ENCODE results near the gene SPATA25.
A peak's percentile ranks its signal among the peaks of the same experiment; 100 is the strongest.

The SPATA25 gene

GRCh38 chr20:45866454-45866853, 21.0 kb downstream of the SPATA25 start:
- no peak for DNase-seq (ENCODE audit: low read depth, low spot score)

- DNase-seq (ENCODE audit: low read depth, low spot score) = no peak
Measured at GRCh38 chr20:45863543-45864470, 23.6 kb downstream of the SPATA25 start.

- no peak for DNase-seq (ENCODE audit: low read depth, low spot score)
Measured at GRCh38 chr20:45861221-45862075, 26.0 kb downstream of the SPATA25 start.

GRCh38 chr20:45860560-45861220, 26.7 kb downstream of the SPATA25 start:
- DNase-seq (ENCODE audit: low read depth, low spot score) = no peak

- DNase-seq (ENCODE audit: low read depth, low spot score) = no peak
Measured at GRCh38 chr20:45859916-45860315, 27.5 kb downstream of the SPATA25 start.

GRCh38 chr20:45857882-45858216, 29.6 kb downstream of the SPATA25 start:
- no peak for DNase-seq (ENCODE audit: low read depth, low spot score)

- DNase-seq (ENCODE audit: low read depth, low spot score) = peak; percentile 100
Measured at GRCh38 chr20:45857114-45857881, 30.1 kb downstream of the SPATA25 start, which contains the start of the genes ACOT8 and ZSWIM3. Gene ACOT8 (minus strand): TSS chr20:45857392. CDS start chr20:45857315, 77 bp downstream. Gene ZSWIM3 (plus strand): TSS chr20:45857614. CDS start chr20:45857826, 212 bp downstream.

- no peak for DNase-seq (ENCODE audit: low read depth, low spot score)
Measured at GRCh38 chr20:45853484-45853883, 33.9 kb downstream of the SPATA25 start.

GRCh38 chr20:45852326-45852725, 35.1 kb downstream of the SPATA25 start:
- no peak for DNase-seq (ENCODE audit: low read depth, low spot score)

GRCh38 chr20:45851501-45851900, 35.9 kb downstream of the SPATA25 start:
- DNase-seq (ENCODE audit: low read depth, low spot score) = no peak

GRCh38 chr20:45850926-45851325, 36.5 kb downstream of the SPATA25 start:
- DNase-seq (ENCODE audit: low read depth, low spot score) = no peak

- DNase-seq (ENCODE audit: low read depth, low spot score) = no peak
Measured at GRCh38 chr20:45850238-45850637, 37.2 kb downstream of the SPATA25 start.

- no peak for DNase-seq (ENCODE audit: low read depth, low spot score)
Measured at GRCh38 chr20:45848969-45849582, 38.3 kb downstream of the SPATA25 start.

- DNase-seq (ENCODE audit: low read depth, low spot score) = no peak
Measured at GRCh38 chr20:45848421-45848820, 39.0 kb downstream of the SPATA25 start.

GRCh38 chr20:45845452-45845851, 42.0 kb downstream of the SPATA25 start:
- no peak for DNase-seq (ENCODE audit: low read depth, low spot score)

- no peak for DNase-seq (ENCODE audit: low read depth, low spot score)
Measured at GRCh38 chr20:45843506-45843905, 43.9 kb downstream of the SPATA25 start.

GRCh38 chr20:45842169-45842812, 45.1 kb downstream of the SPATA25 start:
- no peak for DNase-seq (ENCODE audit: low read depth, low spot score)

- no peak for DNase-seq (ENCODE audit: low read depth, low spot score)
Measured at GRCh38 chr20:45841407-45842129, 45.9 kb downstream of the SPATA25 start.

- no peak for DNase-seq (ENCODE audit: low read depth, low spot score)
Measured at GRCh38 chr20:45840700-45841198, 46.7 kb downstream of the SPATA25 start.

Data from iPS DF 19.7 (cell line).